HCT116 (cell line): Measurements from ENCODE around the gene GRM8. TPM values are rescaled to one million over a fixed set of nuclear protein-coding genes. Genes with fewer than 3 reads are reported as not detected.

Source experiments
- ATAC-seq: fragments of 200-7000 bp; cut with Tn5 transposase; 2 replicates; pipeline ENCODE4 v1.9.1; 2020; ENCODE audit warnings: mild to moderate bottlenecking, moderate library complexity
- BruUV-seq: library from RNA; stranded (reverse); fragments of 400-500 nt; replicated peaks from 2 replicates; lab custom pipeline; 2021; lab: Mats Ljungman, UMichigan
- CTCF ChIA-PET: fragments of 300-600 bp; sonication (Branson Sonifier 250); formaldehyde crosslinking; loops from one replicate; lab custom pipeline; 2021; ENCODE audit warnings: antibody characterized with exemption; lab: Charles Lee
- POLR2A ChIA-PET: fragments of 300-600, 350-600 bp; sonication (Branson Sonifier 250); formaldehyde crosslinking; loops from one replicate; lab custom pipeline; 2021; ENCODE audit warnings: antibody characterized with exemption; lab: Charles Lee
- RAD21 ChIA-PET, 2 experiments: fragments of 300-600 bp; sonication (Branson Sonifier 250); formaldehyde crosslinking; loops; one replicate each; lab custom pipeline; 2023; ENCODE audit warnings: low total read pairs in 2 of 2; ENCODE audit not compliant: uncharacterized antibody in 2 of 2, unreplicated experiment in 2 of 2, low non-redundant PET in 1 of 2; lab: Charles Lee
- DNase-seq: peaks from one replicate; pipeline ENCODE4 v3.0.0-alpha.2; 2010; ENCODE audit warnings: low read depth, low spot score
- H2AFZ ChIP-seq: fragments of 200-600 bp; shearing (Covaris generic), sonication (generic); 2 replicates; pipeline ENCODE4 v1.6.1; 2017; ENCODE audit warnings: low read depth, mixed run types, mixed read lengths, antibody characterized with exemption, low read length; ENCODE audit not compliant: poor library complexity, severe bottlenecking
- H3K27ac ChIP-seq: 2 replicates; pipeline ENCODE4 v1.5.1; 2012; ENCODE audit warnings: low read depth, low read length
- H3K27me3 ChIP-seq: fragments of 200-600 bp; sonication (generic); 2 replicates; pipeline ENCODE4 v1.6.1; 2016; ENCODE audit warnings: mixed run types, low read length, mixed read lengths; ENCODE audit not compliant: insufficient read depth
- H3K36me3 ChIP-seq, 2 experiments: fragments of 200-500 bp in 1 of 2; fragments of 200-600 bp in 1 of 2; sonication (Bioruptor generic) in 1 of 2; sonication (generic) in 1 of 2; 2 replicates each; pipeline versions ENCODE4 v1.5.1 to v1.6.1; 2014 to 2016; ENCODE audit warnings: low read length in 2 of 2, inconsistent platforms in 1 of 2, mixed read lengths in 1 of 2, mixed run types in 1 of 2; ENCODE audit not compliant: insufficient read depth in 2 of 2, control insufficient read depth in 1 of 2
- H3K4me1 ChIP-seq, 2 experiments: fragments of 200-600 bp in 1 of 2; sonication (generic) in 1 of 2; 2 replicates each; pipeline versions ENCODE4 v1.5.1 to v1.6.1; 2012 to 2017; ENCODE audit warnings: low read length in 2 of 2, inconsistent platforms in 1 of 2, mild to moderate bottlenecking in 1 of 2, mixed read lengths in 1 of 2, mixed run types in 1 of 2, moderate library complexity in 1 of 2; ENCODE audit not compliant: insufficient read depth in 2 of 2, control insufficient read depth in 1 of 2
- H3K4me2 ChIP-seq: fragments of 200-600 bp; sonication (generic); 2 replicates; pipeline ENCODE4 v1.6.1; 2017; ENCODE audit warnings: mixed run types, low read length, mixed read lengths
- H3K4me3 ChIP-seq, 2 experiments: fragments of 200-600 bp in 1 of 2; sonication (generic) in 1 of 2; replicated peaks in 1 of 2; 2 replicates each; pipeline ENCODE4 v1.5.1; 2011 to 2016; ENCODE audit warnings: low read length in 2 of 2, control low read depth in 1 of 2, low read depth in 1 of 2, mild to moderate bottlenecking in 1 of 2, mixed read lengths in 1 of 2, mixed run types in 1 of 2
- H3K79me2 ChIP-seq: fragments of 200-600 bp; sonication (generic); 2 replicates; pipeline ENCODE4 v1.6.1; 2017; ENCODE audit warnings: mild to moderate bottlenecking, mixed run types, low read length, moderate library complexity, mixed read lengths; ENCODE audit not compliant: insufficient read depth
- H3K9ac ChIP-seq: fragments of 200-600 bp; sonication (generic); 2 replicates; pipeline ENCODE4 v1.6.1; 2016; ENCODE audit warnings: low read length, mixed read lengths
- H3K9me2 ChIP-seq: fragments of 200-600 bp; sonication (generic), shearing (Covaris generic); 2 replicates; pipeline ENCODE4 v1.6.1; 2017; ENCODE audit warnings: mixed run types, mild to moderate bottlenecking, moderate library complexity; ENCODE audit not compliant: insufficient read depth
- H3K9me3 ChIP-seq, 2 experiments: fragments of 200-500 bp in 1 of 2; fragments of 200-600 bp in 1 of 2; sonication (Bioruptor generic) in 1 of 2; sonication (generic) in 1 of 2; 2 replicates each; pipeline ENCODE4 v1.6.1; 2014 to 2017; ENCODE audit warnings: low read length in 2 of 2, mixed read lengths in 2 of 2, inconsistent platforms in 1 of 2, low read depth in 1 of 2, mild to moderate bottlenecking in 1 of 2, mixed run types in 1 of 2, moderate library complexity in 1 of 2; ENCODE audit not compliant: control insufficient read depth in 1 of 2, insufficient read depth in 1 of 2
- H4K20me1 ChIP-seq: fragments of 200-600 bp; sonication (generic), shearing (Covaris generic); 2 replicates; pipeline ENCODE4 v1.6.1; 2017; ENCODE audit warnings: mixed run types, mild to moderate bottlenecking, moderate library complexity; ENCODE audit not compliant: insufficient read depth
- CBX3 ChIP-seq: IDR thresholded peaks from 2 replicates; pipeline ENCODE4 v1.6.1; 2012; ENCODE audit warnings: low read depth
- CTCF ChIP-seq, 3 experiments: fragments of 200-600 bp in 1 of 3; sonication (generic) in 1 of 3; IDR thresholded peaks in 2 of 3; conservative IDR thresholded peaks in 1 of 3; 2 replicates each; pipeline ENCODE4 v1.5.1; 2012 to 2017; ENCODE audit warnings: low read depth in 2 of 3, low read length in 2 of 3, antibody characterized with exemption in 1 of 3, borderline replicate concordance in 1 of 3, control low read depth in 1 of 3, mild to moderate bottlenecking in 1 of 3, mixed read lengths in 1 of 3, mixed run types in 1 of 3, moderate library complexity in 1 of 3; ENCODE audit not compliant: insufficient read depth in 1 of 3
- EGR1 ChIP-seq: IDR thresholded peaks from 2 replicates; pipeline ENCODE4 v1.6.1; 2012; ENCODE audit warnings: low read depth
- ELF1 ChIP-seq: IDR thresholded peaks from 2 replicates; pipeline ENCODE4 v1.6.1; 2012; ENCODE audit warnings: low read depth, borderline replicate concordance
- EZH2 ChIP-seq: fragments of 200-600 bp; sonication (generic); IDR thresholded peaks from 2 replicates; pipeline ENCODE4 v1.6.1; 2017; ENCODE audit warnings: antibody characterized with exemption, mixed run types
- EZH2phosphoT487 ChIP-seq: fragments of 200-600 bp; IDR thresholded peaks from 2 replicates; pipeline ENCODE4 v1.6.1; 2018; ENCODE audit warnings: antibody characterized with exemption, borderline replicate concordance
- FOSL1 ChIP-seq: IDR thresholded peaks from 2 replicates; pipeline ENCODE4 v1.6.1; 2012; ENCODE audit warnings: low read depth
- JUND ChIP-seq: IDR thresholded peaks from 2 replicates; pipeline ENCODE4 v1.6.1; 2012
- MAX ChIP-seq: IDR thresholded peaks from 2 replicates; pipeline ENCODE4 v1.6.1; 2012
- POLR2A ChIP-seq: IDR thresholded peaks from 2 replicates; pipeline ENCODE4 v1.7.0; 2011; ENCODE audit warnings: borderline replicate concordance; ENCODE audit not compliant: insufficient read depth, insufficient read length; ENCODE audit errors: extremely low read depth
- POLR2AphosphoS5 ChIP-seq: IDR thresholded peaks from 2 replicates; pipeline ENCODE4 v1.6.1; 2011; ENCODE audit warnings: mild to moderate bottlenecking, low read depth, low read length, moderate library complexity
- REST ChIP-seq: IDR thresholded peaks from 2 replicates; pipeline ENCODE4 v1.6.1; 2012; ENCODE audit warnings: low read depth
- SP1 ChIP-seq: IDR thresholded peaks from 2 replicates; pipeline ENCODE4 v1.6.1; 2012; ENCODE audit warnings: low read depth
- SRF ChIP-seq: IDR thresholded peaks from 2 replicates; pipeline ENCODE4 v1.6.1; 2012; ENCODE audit warnings: low read depth
- TCF7L2 ChIP-seq: IDR thresholded peaks from 2 replicates; pipeline ENCODE4 v1.7.0; 2011; ENCODE audit warnings: borderline replicate concordance, inconsistent platforms; ENCODE audit not compliant: insufficient read depth, insufficient read length; ENCODE audit errors: extremely low read depth
- ZFX ChIP-seq: fragments of 450-650 bp; IDR thresholded peaks from 2 replicates; pipeline ENCODE4 v1.6.1; 2017
- ZNF274 ChIP-seq: fragments of 200-500 bp; sonication (Bioruptor generic); IDR thresholded peaks from 2 replicates; pipeline ENCODE4 v1.6.1; 2014; ENCODE audit warnings: mild to moderate bottlenecking, low read depth, low read length, inconsistent platforms
- intact Hi-C: fragments of 100-400 bp; cut with micrococcal nuclease; formaldehyde crosslinking; loops from 2 replicates; pipeline ENCODE4 v1.10.0; 2022
- total RNA-seq: library from RNA; stranded (reverse); gene quantifications from one replicate; pipeline ENCODE4 v1.2.1, GENCODE V29; 2021; ENCODE audit not compliant: unreplicated experiment
- TF ChIP-seq, protein P1 (sequence below): IDR thresholded peaks from 2 replicates; pipeline ENCODE4 v1.6.1; 2011; ENCODE audit warnings: mild to moderate bottlenecking, low read length, moderate library complexity; ENCODE audit not compliant: insufficient replicate concordance; ENCODE audit errors: extremely low read depth
- TF ChIP-seq, protein P2 (sequence below): IDR thresholded peaks from 2 replicates; pipeline ENCODE4 v1.6.1; 2012

The GRM8 gene
- total RNA-seq, 1 experiment from 2014 or later, result 0.05 TPM

DNA sequence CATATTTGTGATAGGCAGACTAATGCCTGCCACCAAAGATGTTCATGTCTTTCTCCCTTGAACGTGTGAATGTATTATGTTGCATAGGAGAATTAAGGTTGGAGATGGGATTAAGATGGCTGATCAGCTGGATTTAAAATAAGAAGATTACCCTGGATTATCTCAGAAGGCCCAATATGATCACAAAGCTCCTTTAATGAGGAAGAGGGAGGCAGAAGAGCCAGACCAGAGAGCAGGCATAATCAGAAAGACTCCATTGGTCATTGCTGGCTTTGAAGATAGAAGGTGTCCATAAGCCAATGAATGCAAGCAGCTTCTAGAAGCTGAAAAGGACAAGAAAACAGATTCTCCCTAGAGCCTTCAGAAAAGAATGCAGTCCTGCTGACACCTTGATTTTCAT, 410.3 kb downstream of the GRM8 start:
- intact Hi-C loops, result no loop called here
- H4K20me1 ChIP-seq, result no peaks in the 10 kb centered on the region
- H3K27ac ChIP-seq, result no peak overlapping the region
- H2AFZ ChIP-seq, result no peak overlapping the region
- RAD21 ChIA-PET, result no interaction called here
- H3K9me2 ChIP-seq, result no peaks in the 10 kb centered on the region
- ATAC-seq, result no peak
- no peak overlapping the region for H3K4me3 ChIP-seq
- H3K9me3 ChIP-seq, result no peaks in the 10 kb centered on the region
- peaks cover 38% of the 10 kb centered on the region for H3K27me3 ChIP-seq
- H3K9ac ChIP-seq, result no peak overlapping the region
- CTCF ChIA-PET, result no interaction called here
- no peak for DNase-seq
- H3K36me3 ChIP-seq, result no peaks in the 10 kb centered on the region
- POLR2A ChIA-PET, result no interaction called here
- no peak overlapping the region for H3K4me2 ChIP-seq
- H3K79me2 ChIP-seq, result no peaks in the 10 kb centered on the region
- no TSS peak for BruUV-seq
- H3K4me1 ChIP-seq, result no peaks in the 10 kb centered on the region
- TF ChIP-seq EZH2, result no peak
- no peak for TF ChIP-seq CBX3
- no peak for TF ChIP-seq FOSL1
- TF ChIP-seq ELF1, result no peak
- no peak for TF ChIP-seq SRF
- TF ChIP-seq MAX, result no peak
- TF ChIP-seq, protein P1, sequence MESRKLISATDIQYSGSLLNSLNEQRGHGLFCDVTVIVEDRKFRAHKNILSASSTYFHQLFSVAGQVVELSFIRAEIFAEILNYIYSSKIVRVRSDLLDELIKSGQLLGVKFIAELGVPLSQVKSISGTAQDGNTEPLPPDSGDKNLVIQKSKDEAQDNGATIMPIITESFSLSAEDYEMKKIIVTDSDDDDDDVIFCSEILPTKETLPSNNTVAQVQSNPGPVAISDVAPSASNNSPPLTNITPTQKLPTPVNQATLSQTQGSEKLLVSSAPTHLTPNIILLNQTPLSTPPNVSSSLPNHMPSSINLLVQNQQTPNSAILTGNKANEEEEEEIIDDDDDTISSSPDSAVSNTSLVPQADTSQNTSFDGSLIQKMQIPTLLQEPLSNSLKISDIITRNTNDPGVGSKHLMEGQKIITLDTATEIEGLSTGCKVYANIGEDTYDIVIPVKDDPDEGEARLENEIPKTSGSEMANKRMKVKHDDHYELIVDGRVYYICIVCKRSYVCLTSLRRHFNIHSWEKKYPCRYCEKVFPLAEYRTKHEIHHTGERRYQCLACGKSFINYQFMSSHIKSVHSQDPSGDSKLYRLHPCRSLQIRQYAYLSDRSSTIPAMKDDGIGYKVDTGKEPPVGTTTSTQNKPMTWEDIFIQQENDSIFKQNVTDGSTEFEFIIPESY, result no peak
- no peak for TF ChIP-seq POLR2AphosphoS5
- TF ChIP-seq JUND, result no peak
- TF ChIP-seq ZFX, result no peak
- TF ChIP-seq ZNF274, result no peak
- no peak for TF ChIP-seq EGR1
- TF ChIP-seq REST, result no peak
- no peak for TF ChIP-seq TCF7L2
- TF ChIP-seq EZH2phosphoT487, result no peak
- no peak for TF ChIP-seq POLR2A
- TF ChIP-seq, protein P2, sequence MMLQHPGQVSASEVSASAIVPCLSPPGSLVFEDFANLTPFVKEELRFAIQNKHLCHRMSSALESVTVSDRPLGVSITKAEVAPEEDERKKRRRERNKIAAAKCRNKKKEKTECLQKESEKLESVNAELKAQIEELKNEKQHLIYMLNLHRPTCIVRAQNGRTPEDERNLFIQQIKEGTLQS, result no peak
- no peak for TF ChIP-seq CTCF (IDR thresholded peaks at IDR 0.05 in 2 of 3, conservative IDR thresholded peaks at IDR 0.05 in 1 of 3; ENCODE audit: borderline replicate concordance in 1 of 3, insufficient read depth in 1 of 3, low read depth in 2 of 3, low read length in 2 of 3)
- no peak for TF ChIP-seq SP1
